Neural progenitor cell (in vitro differentiated cells): Measurements from ENCODE around the gene VPS37B. TPM values are rescaled to one million over a fixed set of nuclear protein-coding genes. Genes with fewer than 3 reads are reported as not detected.

Experiments used
- DNase-seq: peaks from one replicate; pipeline ENCODE4 v3.0.0-alpha.2; 2016; ENCODE audit warnings: low spot score
- H2AFZ ChIP-seq: fragments of 200-600 bp; sonication (generic); replicated peaks from 2 replicates; pipeline ENCODE4 v1.6.1; 2016; ENCODE audit warnings: antibody characterized with exemption
- H3F3A ChIP-seq: fragments of 200-600 bp; sonication (generic); 2 replicates; pipeline ENCODE4 v1.6.1; 2016; ENCODE audit warnings: antibody characterized with exemption, low read depth
- H3K27ac ChIP-seq: fragments of 200-600 bp; sonication (generic); 2 replicates; pipeline ENCODE4 v1.5.1; 2016; ENCODE audit warnings: mild to moderate bottlenecking
- H3K27me3 ChIP-seq: fragments of 200-600 bp; sonication (generic); 2 replicates; pipeline ENCODE4 v1.6.1; 2016; ENCODE audit warnings: mild to moderate bottlenecking, moderate library complexity
- H3K36me3 ChIP-seq: fragments of 200-600 bp; sonication (generic); 2 replicates; pipeline ENCODE4 v1.5.1; 2016
- H3K4me1 ChIP-seq: fragments of 200-600 bp; sonication (generic); 2 replicates; pipeline ENCODE4 v1.6.1; 2016; ENCODE audit warnings: mixed run types
- H3K4me2 ChIP-seq: fragments of 200-600 bp; sonication (generic); 2 replicates; pipeline ENCODE4 v1.6.1; 2016
- H3K4me3 ChIP-seq: fragments of 200-600 bp; sonication (generic); 2 replicates; pipeline ENCODE4 v1.5.1; 2016
- H3K79me2 ChIP-seq: fragments of 200-600 bp; sonication (generic); 2 replicates; pipeline ENCODE4 v1.6.1; 2016; ENCODE audit warnings: low read depth
- H3K9ac ChIP-seq: fragments of 200-600 bp; sonication (generic); 2 replicates; pipeline ENCODE4 v1.6.1; 2016
- H3K9me3 ChIP-seq: fragments of 200-600 bp; sonication (generic); 2 replicates; pipeline ENCODE4 v1.5.1; 2016; ENCODE audit warnings: low read depth
- H4K20me1 ChIP-seq: fragments of 200-600 bp; sonication (generic); 2 replicates; pipeline ENCODE4 v1.6.1; 2016; ENCODE audit warnings: low read depth
- H3K27ac Mint-ChIP-seq: 3 replicates; pipeline ENCODE4 v1.8.0; 2021; ENCODE audit warnings: mixed read lengths
- H3K27me3 Mint-ChIP-seq: 2 replicates; pipeline ENCODE4 v1.8.0; 2022; ENCODE audit warnings: low read depth, mild to moderate bottlenecking, inconsistent platforms, moderate library complexity, mixed read lengths; ENCODE audit not compliant: insufficient read depth
- H3K36me3 Mint-ChIP-seq: 3 replicates; pipeline ENCODE4 v1.8.0; 2021; ENCODE audit warnings: mixed read lengths
- H3K4me1 Mint-ChIP-seq: 3 replicates; pipeline ENCODE4 v1.8.0; 2021; ENCODE audit warnings: mixed read lengths
- H3K4me3 Mint-ChIP-seq: 3 replicates; pipeline ENCODE4 v1.8.0; 2021; ENCODE audit warnings: mild to moderate bottlenecking, moderate library complexity, mixed read lengths
- H3K9me3 Mint-ChIP-seq: 3 replicates; pipeline ENCODE4 v1.8.0; 2020; ENCODE audit warnings: mixed read lengths
- CTCF ChIP-seq: fragments of 200-600 bp; sonication (generic); IDR thresholded peaks from 2 replicates; pipeline ENCODE4 v1.5.1; 2017; ENCODE audit warnings: antibody characterized with exemption, mild to moderate bottlenecking
- EZH2 ChIP-seq: fragments of 200-600 bp; sonication (generic); IDR thresholded peaks from 2 replicates; pipeline ENCODE4 v1.6.1; 2017; ENCODE audit warnings: antibody characterized with exemption, mild to moderate bottlenecking, moderate library complexity
- EZH2phosphoT487 ChIP-seq: fragments of 200-600 bp; sonication (generic); IDR thresholded peaks from 2 replicates; pipeline ENCODE4 v1.6.1; 2017; ENCODE audit warnings: antibody characterized with exemption
- total RNA-seq: library from RNA; depleted of rRNA; stranded (reverse); fragments of >200 nt; gene quantifications from 2 replicates; pipeline ENCODE4 v1.2.3, GENCODE V29; 2015; ENCODE audit warnings: low replicate concordance

VPS37B gene
- total RNA-seq, 1 donor from 2014 or later: 19.4 TPM

- peaks cover 50% of the 10 kb centered on the region for H3K79me2 ChIP-seq
- no peak overlapping the region for H3K9ac ChIP-seq
- Mint-ChIP-seq H3K36me3 (peaks cover 1% of the 10 kb centered on the region), H3K27ac (peak overlapping the region; percentile 61), H3K27me3 (peaks cover 2% of the 10 kb centered on the region), H3K9me3 (no peaks in the 10 kb centered on the region), H3K4me1 (peaks cover 45% of the 10 kb centered on the region), H3K4me3 (peak overlapping the region; percentile 44)
- H3K4me3 ChIP-seq: no peak overlapping the region
- peak; percentile 73 for DNase-seq
- H3F3A ChIP-seq: peaks cover 5% of the 10 kb centered on the region
- H3K36me3 ChIP-seq: no peaks in the 10 kb centered on the region
- H3K4me1 ChIP-seq: peaks cover 5% of the 10 kb centered on the region
- H3K9me3 ChIP-seq: no peaks in the 10 kb centered on the region
- no peak for TF ChIP-seq EZH2phosphoT487
- peak; percentile 55 for TF ChIP-seq CTCF
- peaks cover 88% of the 10 kb centered on the region for H3K27me3 ChIP-seq
- H3K4me2 ChIP-seq: no peak overlapping the region
- no peak overlapping the region for H3K27ac ChIP-seq
- no peak overlapping the region for H2AFZ ChIP-seq
- peaks cover 96% of the 10 kb centered on the region for H4K20me1 ChIP-seq
These were observed 15.3 kb downstream of the VPS37B start for GRCh38 chr12:122880668-122881067.

DNA sequence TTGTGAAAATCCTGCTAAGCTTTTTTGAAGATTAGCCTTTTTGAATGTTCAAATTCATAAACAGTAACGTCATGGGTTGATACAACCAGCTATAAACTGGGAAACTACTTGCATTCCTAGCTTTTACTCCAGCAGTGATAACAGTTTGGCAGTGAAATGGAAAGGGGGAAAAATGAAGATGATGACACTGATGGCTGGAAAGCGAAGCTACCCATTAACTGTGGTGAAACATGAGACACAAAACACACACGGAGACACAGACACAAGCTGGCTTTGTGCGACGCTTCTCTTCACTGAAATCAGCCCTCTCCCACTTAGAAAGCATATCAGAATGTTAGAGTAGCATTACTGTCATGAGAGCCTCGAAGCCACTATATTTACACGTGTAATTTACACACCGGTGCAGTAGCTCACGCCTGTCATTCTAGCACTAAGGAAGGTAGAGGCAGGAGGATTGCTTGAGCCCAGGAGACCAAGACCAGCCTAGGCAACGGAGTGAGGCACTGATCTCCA is 15.7 kb downstream of the VPS37B start:
- peak overlapping the region; percentile 61 for H3K27ac Mint-ChIP-seq
- peaks cover 48% of the 10 kb centered on the region for H3K4me1 Mint-ChIP-seq
- H3K9ac ChIP-seq: no peak overlapping the region
- DNase-seq: no peak
- TF ChIP-seq EZH2phosphoT487: no peak
- no peak for TF ChIP-seq CTCF
- TF ChIP-seq EZH2: no peak
- no peak overlapping the region for H3K4me2 ChIP-seq
- peaks cover 92% of the 10 kb centered on the region for H3K27me3 ChIP-seq
- H4K20me1 ChIP-seq: peaks cover 100% of the 10 kb centered on the region
- no peaks in the 10 kb centered on the region for H3K9me3 Mint-ChIP-seq
- H3K27me3 Mint-ChIP-seq: peaks cover 2% of the 10 kb centered on the region
- H3K9me3 ChIP-seq: no peaks in the 10 kb centered on the region
- peaks cover 1% of the 10 kb centered on the region for H3K36me3 Mint-ChIP-seq
- H3K36me3 ChIP-seq: no peaks in the 10 kb centered on the region
- no peak overlapping the region for H3K4me3 ChIP-seq
- H2AFZ ChIP-seq: no peak overlapping the region
- peaks cover 5% of the 10 kb centered on the region for H3F3A ChIP-seq
- peaks cover 47% of the 10 kb centered on the region for H3K79me2 ChIP-seq
- H3K27ac ChIP-seq: no peak overlapping the region
- H3K4me3 Mint-ChIP-seq: peak overlapping the region; percentile 44
- peaks cover 8% of the 10 kb centered on the region for H3K4me1 ChIP-seq

DNA sequence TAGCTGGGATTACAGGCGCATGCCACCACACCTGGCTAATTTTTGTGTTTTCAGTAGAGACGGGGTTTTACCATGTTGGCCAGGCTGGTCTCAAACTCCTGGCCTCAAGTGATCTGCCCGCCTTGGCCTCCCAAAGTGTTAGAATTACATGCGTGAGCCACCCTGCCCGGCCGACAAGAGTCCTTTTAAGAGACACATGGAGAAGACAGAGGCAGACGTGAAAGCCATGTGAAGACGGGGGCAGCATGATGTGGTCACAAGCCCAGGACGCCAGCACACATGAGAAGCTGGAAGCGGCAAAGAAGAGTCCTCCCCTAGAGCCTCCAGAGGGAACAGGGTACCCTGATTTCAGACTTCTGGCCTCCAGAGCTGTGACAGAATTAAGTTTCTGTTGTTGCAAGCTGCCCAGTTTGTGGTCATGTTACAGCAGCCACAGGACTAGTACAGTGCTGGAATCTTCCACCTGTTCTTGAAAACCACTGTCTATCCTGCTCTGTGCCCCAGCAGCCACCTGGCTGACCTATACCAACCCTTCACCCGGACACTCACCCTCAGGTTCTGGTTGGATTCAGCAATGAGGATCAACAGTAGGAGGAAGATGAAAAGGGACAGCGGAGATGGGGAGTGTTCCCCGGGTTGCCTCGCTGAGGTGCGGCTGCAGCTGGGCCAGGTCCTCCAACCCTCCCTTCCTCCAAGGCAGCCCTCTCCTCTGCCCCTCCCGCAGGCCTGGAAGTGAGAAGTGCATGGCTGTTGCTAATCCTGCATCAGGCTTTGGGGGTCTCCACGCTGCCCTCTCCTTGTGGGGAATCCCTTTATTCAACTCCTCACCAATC is 16.9 kb downstream of the VPS37B start:
- H4K20me1 ChIP-seq: peaks cover 100% of the 10 kb centered on the region
- peak overlapping the region; percentile 52 for H3K27ac Mint-ChIP-seq
- peaks cover 8% of the 10 kb centered on the region for H3K4me1 ChIP-seq
- no peak overlapping the region for H2AFZ ChIP-seq
- peaks cover 52% of the 10 kb centered on the region for H3K4me1 Mint-ChIP-seq
- no peak overlapping the region for H3K4me3 ChIP-seq
- peaks cover 2% of the 10 kb centered on the region for H3K27me3 Mint-ChIP-seq
- peaks cover 10% of the 10 kb centered on the region for H3F3A ChIP-seq
- peaks cover 35% of the 10 kb centered on the region for H3K79me2 ChIP-seq
- no peaks in the 10 kb centered on the region for H3K36me3 ChIP-seq
- H3K9me3 ChIP-seq: no peaks in the 10 kb centered on the region
- TF ChIP-seq EZH2phosphoT487 (no peak), CTCF (no peak), EZH2 (no peak)
- no peak overlapping the region for H3K9ac ChIP-seq
- peaks cover 94% of the 10 kb centered on the region for H3K27me3 ChIP-seq
- H3K4me3 Mint-ChIP-seq: no peak overlapping the region
- H3K36me3 Mint-ChIP-seq: peaks cover 1% of the 10 kb centered on the region
- no peaks in the 10 kb centered on the region for H3K9me3 Mint-ChIP-seq
- no peak overlapping the region for H3K4me2 ChIP-seq
- no peak for DNase-seq
- no peak overlapping the region for H3K27ac ChIP-seq
